IMR-90 (cell line): ENCODE measurements around the gene ZNF311.

Source experiments
- CTCF ChIP-seq: conservative IDR thresholded peaks from 2 replicates; pipeline ENCODE4 v1.5.1; 2012; ENCODE audit warnings: mild to moderate bottlenecking, low read depth, low read length, improper control_type of control experiment
- FOS ChIP-seq: fragments of 150-350 bp; IDR thresholded peaks from 2 replicates; pipeline ENCODE4 v1.6.1; 2016; ENCODE audit warnings: low read depth, low read length
- MAZ ChIP-seq: IDR thresholded peaks from 2 replicates; pipeline ENCODE4 v1.6.1; 2012; ENCODE audit warnings: low read depth, mild to moderate bottlenecking, low read length, improper control_type of control experiment, moderate library complexity, borderline replicate concordance
- POLR2A ChIP-seq: IDR thresholded peaks from 2 replicates; pipeline ENCODE4 v1.6.1; 2012; ENCODE audit warnings: mild to moderate bottlenecking, low read depth, low read length
- RAD21 ChIP-seq: IDR thresholded peaks from 2 replicates; pipeline ENCODE4 v1.6.1; 2012; ENCODE audit warnings: low read length, improper control_type of control experiment

GRCh38 chr6:28947067-28947765 is 57.9 kb downstream of the ZNF311 start:
- TF ChIP-seq CTCF (no peak), RAD21 (no peak), FOS (no peak), POLR2A (no peak), MAZ (no peak)
